Caco-2 (cell line): Measurements from ENCODE around the gene MICALL2. TPM values are rescaled to one million over a fixed set of nuclear protein-coding genes. Genes with fewer than 3 reads are reported as not detected.

Experiments
- BruUV-seq: library from RNA; stranded (reverse); fragments of 400-500 nt; replicated peaks from 2 replicates; lab custom pipeline; 2021; lab: Mats Ljungman, UMichigan
- CTCF ChIA-PET: fragments of 300-600 bp; sonication (Branson Sonifier 250); formaldehyde crosslinking; loops from one replicate; lab custom pipeline; 2022; ENCODE audit warnings: antibody characterized with exemption; lab: Charles Lee
- POLR2A ChIA-PET: fragments of 300-600 bp; sonication (Branson Sonifier 250); formaldehyde crosslinking; loops from one replicate; lab custom pipeline; 2022; ENCODE audit warnings: antibody characterized with exemption; lab: Charles Lee
- DNase-seq, 2 experiments: peaks; one replicate each; pipeline versions ENCODE4 v3.0.0 to v3.0.0-alpha.2; 2020 to 2022
- H3K27me3 ChIP-seq: replicated peaks from 2 replicates; pipeline ENCODE4 v1.6.0; 2011; ENCODE audit warnings: low read length; ENCODE audit not compliant: control insufficient read depth, insufficient read depth
- H3K36me3 ChIP-seq: 2 replicates; pipeline ENCODE4 v1.5.1; 2011; ENCODE audit warnings: low read length; ENCODE audit not compliant: control insufficient read depth, insufficient read depth
- H3K4me1 ChIP-seq: fragments of 250-450 bp; sonication (Bioruptor Pico); 2 replicates; pipeline ENCODE4 v1.5.1; 2020; ENCODE audit warnings: mild to moderate bottlenecking
- H3K4me3 ChIP-seq: 2 replicates; pipeline ENCODE4 v1.5.1; 2011; ENCODE audit warnings: low read depth, mild to moderate bottlenecking, control low read depth, low read length
- H3K9me3 ChIP-seq: fragments of 250-450 bp; sonication (Bioruptor Pico); 2 replicates; pipeline ENCODE4 v1.5.1; 2020; ENCODE audit warnings: mild to moderate bottlenecking, moderate library complexity
- H3K27ac Mint-ChIP-seq: one replicate; pipeline ENCODE4 v1.8.0; 2022; ENCODE audit warnings: mixed read lengths; ENCODE audit not compliant: unreplicated experiment
- H3K27me3 Mint-ChIP-seq: one replicate; pipeline ENCODE4 v1.8.0; 2022; ENCODE audit warnings: mixed read lengths; ENCODE audit not compliant: insufficient read depth, unreplicated experiment
- H3K36me3 Mint-ChIP-seq: one replicate; pipeline ENCODE4 v1.8.0; 2022; ENCODE audit warnings: mild to moderate bottlenecking, mixed read lengths; ENCODE audit not compliant: insufficient read depth, unreplicated experiment
- H3K4me1 Mint-ChIP-seq: one replicate; pipeline ENCODE4 v1.8.0; 2022; ENCODE audit warnings: low read depth, mixed read lengths; ENCODE audit not compliant: unreplicated experiment
- H3K4me3 Mint-ChIP-seq: one replicate; pipeline ENCODE4 v1.8.0; 2022; ENCODE audit warnings: mild to moderate bottlenecking, moderate library complexity, mixed read lengths; ENCODE audit not compliant: unreplicated experiment
- H3K9me3 Mint-ChIP-seq: one replicate; pipeline ENCODE4 v1.8.0; 2022; ENCODE audit warnings: mixed read lengths; ENCODE audit not compliant: unreplicated experiment
- intact Hi-C: fragments of 100-400 bp; cut with micrococcal nuclease; formaldehyde crosslinking; loops from one replicate; pipeline ENCODE4 v1.10.0; 2022; ENCODE audit not compliant: unreplicated experiment
- total RNA-seq: library from RNA; stranded (reverse); gene quantifications from 2 replicates; pipeline ENCODE4 v1.2.3, GENCODE V29; 2022
- TF ChIP-seq, protein P1 (sequence below), 2 experiments: fragments of 200-600 bp in 1 of 2; IDR thresholded peaks; 1 replicate in 1 of 2; 2 replicates in 1 of 2; pipeline versions ENCODE4 v1.5.1 to v1.8.0; 2011 to 2022; ENCODE audit warnings: antibody characterized with exemption in 1 of 2, control low read depth in 1 of 2, inconsistent platforms in 1 of 2, low read depth in 1 of 2, low read length in 1 of 2, mild to moderate bottlenecking in 1 of 2, moderate library complexity in 1 of 2; ENCODE audit not compliant: insufficient read depth in 1 of 2, severe bottlenecking in 1 of 2, unreplicated experiment in 1 of 2

The MICALL2 gene
- total RNA-seq, 1 experiment from 2014 or later = 14.7 TPM

DNA sequence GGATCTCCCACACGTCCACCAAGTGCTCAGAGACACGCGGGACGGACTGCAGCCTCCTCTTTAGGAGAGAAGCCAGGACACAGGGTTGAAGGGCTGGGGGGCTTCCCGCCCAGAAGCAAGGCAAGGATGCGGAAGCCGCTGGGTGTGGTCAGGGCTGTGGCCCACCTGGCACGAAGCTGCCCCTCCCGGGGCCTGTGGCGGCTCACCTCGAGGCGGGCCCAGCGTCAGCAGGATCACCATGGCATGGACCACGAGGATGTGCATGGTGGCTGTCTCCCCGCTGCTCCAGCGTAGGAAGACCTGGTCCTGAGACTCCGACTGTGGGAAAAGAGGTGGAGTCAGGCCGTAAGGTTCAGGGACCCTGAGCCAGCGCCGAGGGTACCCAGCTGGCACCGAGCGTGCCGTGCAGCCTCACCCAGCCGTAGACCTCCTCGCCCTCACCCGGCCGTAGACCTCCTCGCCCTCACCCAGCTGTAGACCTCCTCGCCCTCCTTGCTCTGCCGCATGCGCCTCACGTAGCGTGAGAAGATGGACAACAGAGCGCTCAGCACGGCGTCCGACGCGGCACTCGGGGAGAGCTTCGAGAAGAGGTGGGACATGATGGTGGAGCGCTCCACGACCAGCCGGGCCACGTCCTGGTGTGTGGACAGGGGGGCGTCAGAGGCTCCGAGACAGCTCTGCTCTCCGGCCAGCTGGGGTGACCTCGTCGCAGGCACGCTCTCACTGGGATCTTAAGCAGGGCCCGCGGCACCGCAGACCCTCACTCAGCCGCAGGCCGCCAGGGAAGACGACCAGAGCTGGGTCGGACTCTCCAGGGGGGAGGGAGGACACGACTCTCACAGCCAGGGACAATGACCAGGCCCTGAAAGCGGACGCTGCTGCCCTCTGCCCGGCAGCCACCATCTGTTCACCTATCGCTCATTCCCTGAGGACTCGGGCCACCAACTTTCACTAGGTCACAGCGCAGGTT lies 24.6 kb upstream of the MICALL2 start:
- H3K27me3 Mint-ChIP-seq = no peaks in the 10 kb centered on the region
- H3K36me3 ChIP-seq = no peaks in the 10 kb centered on the region; the same call in none of the 2 replicates
- no peak overlapping the region for H3K27ac Mint-ChIP-seq
- no peaks in the 10 kb centered on the region for H3K9me3 ChIP-seq
- H3K27me3 ChIP-seq = no peaks in the 10 kb centered on the region
- intact Hi-C loops = no loop called here
- ChIA-PET CTCF (no interaction called here), POLR2A (no interaction called here)
- BruUV-seq = no TSS peak
- no peak overlapping the region for H3K4me3 ChIP-seq
- H3K4me1 ChIP-seq = no peaks in the 10 kb centered on the region
- TF ChIP-seq, protein P1, sequence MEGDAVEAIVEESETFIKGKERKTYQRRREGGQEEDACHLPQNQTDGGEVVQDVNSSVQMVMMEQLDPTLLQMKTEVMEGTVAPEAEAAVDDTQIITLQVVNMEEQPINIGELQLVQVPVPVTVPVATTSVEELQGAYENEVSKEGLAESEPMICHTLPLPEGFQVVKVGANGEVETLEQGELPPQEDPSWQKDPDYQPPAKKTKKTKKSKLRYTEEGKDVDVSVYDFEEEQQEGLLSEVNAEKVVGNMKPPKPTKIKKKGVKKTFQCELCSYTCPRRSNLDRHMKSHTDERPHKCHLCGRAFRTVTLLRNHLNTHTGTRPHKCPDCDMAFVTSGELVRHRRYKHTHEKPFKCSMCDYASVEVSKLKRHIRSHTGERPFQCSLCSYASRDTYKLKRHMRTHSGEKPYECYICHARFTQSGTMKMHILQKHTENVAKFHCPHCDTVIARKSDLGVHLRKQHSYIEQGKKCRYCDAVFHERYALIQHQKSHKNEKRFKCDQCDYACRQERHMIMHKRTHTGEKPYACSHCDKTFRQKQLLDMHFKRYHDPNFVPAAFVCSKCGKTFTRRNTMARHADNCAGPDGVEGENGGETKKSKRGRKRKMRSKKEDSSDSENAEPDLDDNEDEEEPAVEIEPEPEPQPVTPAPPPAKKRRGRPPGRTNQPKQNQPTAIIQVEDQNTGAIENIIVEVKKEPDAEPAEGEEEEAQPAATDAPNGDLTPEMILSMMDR (IDR thresholded peaks at IDR 0.05; ENCODE audit: insufficient read depth in 1 of 2, low read depth in 1 of 2, low read length in 1 of 2, severe bottlenecking in 1 of 2, unreplicated experiment in 1 of 2) = no peak
- H3K4me3 Mint-ChIP-seq = no peak overlapping the region
- no peaks in the 10 kb centered on the region for H3K9me3 Mint-ChIP-seq
- H3K4me1 Mint-ChIP-seq = no peaks in the 10 kb centered on the region
- DNase-seq = no peak
- peaks cover 41% of the 10 kb centered on the region for H3K36me3 Mint-ChIP-seq

DNA sequence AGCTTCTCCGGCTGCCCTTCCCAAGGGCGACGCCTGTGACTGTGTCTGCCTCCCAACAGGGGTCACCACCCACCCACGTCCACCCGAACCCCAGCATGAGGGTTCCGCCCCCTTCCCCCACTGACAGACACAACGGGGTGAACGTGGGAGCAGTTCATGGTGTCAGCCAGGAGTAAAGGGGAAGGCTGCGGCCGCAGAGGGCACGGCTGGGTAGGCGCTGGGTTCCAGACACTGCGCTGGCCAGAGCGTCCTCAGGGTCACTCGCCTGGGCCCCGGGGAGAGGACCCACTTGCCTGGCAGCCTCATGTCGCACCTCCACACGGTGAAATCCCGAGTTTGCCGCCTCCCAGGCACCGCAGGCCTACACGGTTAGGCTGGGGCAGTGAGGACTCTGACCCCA lies 23.8 kb upstream of the MICALL2 start:
- TF ChIP-seq, protein P1 (IDR thresholded peaks at IDR 0.05; ENCODE audit: insufficient read depth in 1 of 2, low read depth in 1 of 2, low read length in 1 of 2, severe bottlenecking in 1 of 2, unreplicated experiment in 1 of 2) = no peak
- Mint-ChIP-seq H3K36me3 (peaks cover 34% of the 10 kb centered on the region), H3K27me3 (no peaks in the 10 kb centered on the region), H3K4me3 (no peak overlapping the region), H3K27ac (no peak overlapping the region), H3K4me1 (no peaks in the 10 kb centered on the region), H3K9me3 (no peaks in the 10 kb centered on the region)
- no peak overlapping the region for H3K4me3 ChIP-seq
- H3K36me3 ChIP-seq = no peaks in the 10 kb centered on the region; the same call in none of the 2 replicates
- H3K27me3 ChIP-seq = no peaks in the 10 kb centered on the region
- DNase-seq = no peak
- CTCF ChIA-PET = no interaction called here
- intact Hi-C loops = no loop called here
- POLR2A ChIA-PET = no interaction called here
- H3K4me1 ChIP-seq = no peaks in the 10 kb centered on the region
- no TSS peak for BruUV-seq
- H3K9me3 ChIP-seq = no peaks in the 10 kb centered on the region

DNA sequence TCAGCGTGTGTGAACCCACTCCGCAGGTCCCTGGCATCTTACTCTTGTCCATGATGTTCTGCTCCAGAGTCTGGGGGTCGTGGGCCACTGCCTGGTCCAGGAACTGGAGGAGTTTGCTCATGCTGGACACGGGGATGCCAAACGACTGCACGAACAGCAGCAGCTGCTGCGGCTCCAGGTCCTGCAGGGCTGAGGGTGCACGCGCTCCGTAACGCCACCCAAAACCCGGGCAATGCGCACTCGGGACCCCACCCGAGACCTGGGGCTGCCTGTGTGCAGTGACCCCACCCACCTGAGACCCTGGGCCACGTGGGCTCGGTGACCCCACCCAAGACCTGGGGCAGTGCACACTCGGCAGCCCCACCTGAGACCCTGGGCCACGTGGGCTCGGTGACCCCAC lies 22.0 kb upstream of the MICALL2 start:
- ChIA-PET POLR2A (no interaction called here), CTCF (no interaction called here)
- Histone ChIP-seq H3K4me3 (no peak overlapping the region), H3K27me3 (no peaks in the 10 kb centered on the region), H3K36me3 (no peaks in the 10 kb centered on the region; the same call in none of the 2 replicates), H3K9me3 (no peaks in the 10 kb centered on the region), H3K4me1 (no peaks in the 10 kb centered on the region)
- intact Hi-C loops = no loop called here
- no peak for DNase-seq
- H3K27me3 Mint-ChIP-seq = no peaks in the 10 kb centered on the region
- H3K36me3 Mint-ChIP-seq = peaks cover 33% of the 10 kb centered on the region
- BruUV-seq = no TSS peak
- no peak overlapping the region for H3K27ac Mint-ChIP-seq
- H3K4me3 Mint-ChIP-seq = no peak overlapping the region
- H3K9me3 Mint-ChIP-seq = no peaks in the 10 kb centered on the region
- no peaks in the 10 kb centered on the region for H3K4me1 Mint-ChIP-seq
- TF ChIP-seq, protein P1 (IDR thresholded peaks at IDR 0.05; ENCODE audit: insufficient read depth in 1 of 2, low read depth in 1 of 2, low read length in 1 of 2, severe bottlenecking in 1 of 2, unreplicated experiment in 1 of 2) = no peak
